Immature natural killer cell (primary cell): Measurements from ENCODE around the gene SLC27A5. TPM values are rescaled to one million over a fixed set of nuclear protein-coding genes. Genes with fewer than 3 reads are reported as not detected.
"Not testable (repeated sequence)": the region's sequence is repeated elsewhere in the genome, so short reads cannot be mapped to it uniquely, and the experiment has no call there.

ENCODE experiments used
- DNase-seq, 3 donors: peaks; one replicate each; pipeline ENCODE4 v3.0.0; 2022; ENCODE audit warnings: mixed read lengths in 1 of 3
- H3K27ac Mint-ChIP-seq, 6 donors: one replicate each; pipeline ENCODE4 v1.8.0; 2020; ENCODE audit warnings: mixed read lengths in 6 of 6, mild to moderate bottlenecking in 5 of 6, inconsistent platforms in 4 of 6, moderate library complexity in 3 of 6
- H3K27me3 Mint-ChIP-seq, 3 donors: one replicate each; pipeline ENCODE4 v1.8.0; 2020 to 2021; ENCODE audit warnings: low read depth in 3 of 3, mild to moderate bottlenecking in 3 of 3, mixed read lengths in 3 of 3, moderate library complexity in 3 of 3, inconsistent platforms in 1 of 3
- H3K36me3 Mint-ChIP-seq, 3 donors: one replicate each; pipeline ENCODE4 v1.8.0; 2020; ENCODE audit warnings: mixed read lengths in 3 of 3, inconsistent platforms in 2 of 3, mild to moderate bottlenecking in 2 of 3
- H3K4me1 Mint-ChIP-seq, 2 donors: one replicate each; pipeline ENCODE4 v1.8.0; 2020; ENCODE audit warnings: inconsistent platforms in 2 of 2, mild to moderate bottlenecking in 2 of 2, mixed read lengths in 2 of 2, moderate library complexity in 1 of 2
- H3K4me3 Mint-ChIP-seq, 5 donors: one replicate each; pipeline ENCODE4 v1.8.0; 2020; ENCODE audit warnings: mild to moderate bottlenecking in 5 of 5, mixed read lengths in 5 of 5, inconsistent platforms in 3 of 5, moderate library complexity in 3 of 5
- H3K9me3 Mint-ChIP-seq, 6 donors: one replicate each; pipeline ENCODE4 v1.8.0; 2020; ENCODE audit warnings: mild to moderate bottlenecking in 6 of 6, mixed read lengths in 6 of 6, inconsistent platforms in 4 of 6, moderate library complexity in 3 of 6
- polyA plus RNA-seq, 3 donors: library from polyadenylated mRNA; unstranded; fragments of 300-500 nt; fragmentation: Illumina TruSeq; gene quantifications; one replicate each; pipeline ENCODE4 v1.2.3, GENCODE V29; 2021

The SLC27A5 gene
- polyA plus RNA-seq, 3 donors from 2014 or later, result 7.6 to 23.7 (median 14.8) TPM

DNA sequence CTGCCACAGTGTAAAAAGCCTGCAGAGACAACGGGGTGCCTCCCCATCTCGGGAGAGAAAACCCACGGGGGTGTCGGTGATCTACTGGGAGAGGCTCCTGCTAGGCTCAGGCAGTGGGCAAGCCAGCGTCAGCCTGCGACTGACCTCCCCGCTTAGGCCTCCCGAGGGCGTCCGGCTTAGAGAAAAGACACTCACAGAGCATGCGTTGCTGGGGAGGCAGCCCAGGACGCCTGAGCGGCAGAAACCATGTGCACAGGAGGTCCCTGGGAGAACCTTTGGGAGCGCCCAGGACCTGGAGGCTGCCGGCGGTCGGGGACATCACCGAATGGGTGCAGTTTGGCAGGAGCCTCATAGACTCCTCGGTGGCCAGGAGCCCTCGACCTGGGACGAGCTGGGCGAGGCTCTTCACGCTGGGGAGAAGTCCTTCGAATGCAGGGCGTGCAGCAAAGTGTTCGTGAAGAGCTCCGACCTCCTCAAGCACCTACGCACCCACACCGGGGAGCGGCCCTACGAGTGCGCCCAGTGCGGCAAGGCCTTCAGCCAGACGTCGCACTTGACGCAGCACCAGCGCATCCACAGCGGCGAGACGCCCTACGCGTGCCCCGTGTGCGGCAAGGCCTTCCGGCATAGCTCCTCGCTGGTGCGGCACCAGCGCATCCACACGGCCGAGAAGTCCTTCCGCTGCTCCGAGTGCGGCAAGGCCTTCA, 40.8 kb downstream of the SLC27A5 start:
- H3K4me3 Mint-ChIP-seq, H3K27ac Mint-ChIP-seq, H3K9me3 Mint-ChIP-seq, H3K36me3 Mint-ChIP-seq, DNase-seq: not testable (repeated sequence)
- H3K4me1 Mint-ChIP-seq, result peaks cover 36 to 47% of the 10 kb centered on the region in 2 donors
- H3K27me3 Mint-ChIP-seq, result peaks cover 0 to 12% (median 10%) of the 10 kb centered on the region in 3 donors

DNA sequence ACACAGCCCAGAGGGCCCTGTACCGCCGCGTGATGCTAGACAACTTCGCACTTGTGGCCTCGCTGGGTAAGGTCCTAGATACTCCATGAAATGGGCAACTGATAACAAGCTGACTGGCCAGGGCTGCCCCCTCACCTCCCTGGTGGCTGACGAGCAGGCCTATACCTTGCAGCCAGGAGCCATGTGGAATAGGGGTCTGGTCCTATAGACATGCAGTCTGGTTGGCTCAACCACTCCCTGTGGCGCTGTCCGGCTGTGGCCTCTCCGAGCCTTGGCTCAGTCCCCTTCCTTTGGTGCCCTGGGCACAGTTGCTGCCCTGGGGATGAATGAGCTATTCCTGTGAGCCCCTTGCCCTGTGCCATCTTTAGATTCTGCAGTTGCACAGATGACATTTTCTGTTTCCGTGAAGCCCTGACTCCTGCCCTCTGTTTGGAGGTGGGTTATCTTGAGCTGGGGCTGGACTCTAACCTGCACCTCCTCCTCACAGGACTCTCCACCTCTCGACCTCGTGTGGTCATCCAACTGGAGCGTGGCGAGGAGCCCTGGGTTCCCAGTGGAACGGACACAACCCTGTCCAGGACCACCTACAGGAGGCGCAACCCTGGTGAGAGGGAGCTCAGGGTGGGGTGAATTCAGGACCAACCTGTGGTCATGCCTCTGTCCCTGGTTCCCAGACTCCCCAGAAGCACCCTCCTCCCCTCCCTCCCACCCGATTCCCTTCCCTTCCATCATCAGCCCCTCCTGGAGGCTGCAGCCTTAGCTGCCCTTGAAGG, 42.4 kb downstream of the SLC27A5 start:
- H3K36me3 Mint-ChIP-seq, result no peaks in the 10 kb centered on the region
- H3K9me3 Mint-ChIP-seq, result no peaks in the 10 kb centered on the region
- H3K4me1 Mint-ChIP-seq, result peaks cover 25 to 35% of the 10 kb centered on the region in 2 donors
- peak overlapping the region in 4 of 5 donors; percentile 13 to 86 (median 77) for H3K4me3 Mint-ChIP-seq
- peaks cover 0 to 11% (median 6%) of the 10 kb centered on the region in 3 donors for H3K27me3 Mint-ChIP-seq
- DNase-seq, result no peak
- H3K27ac Mint-ChIP-seq, result peak overlapping the region in 3 of 6 donors; percentile 45 to 87 (median 61)

DNA sequence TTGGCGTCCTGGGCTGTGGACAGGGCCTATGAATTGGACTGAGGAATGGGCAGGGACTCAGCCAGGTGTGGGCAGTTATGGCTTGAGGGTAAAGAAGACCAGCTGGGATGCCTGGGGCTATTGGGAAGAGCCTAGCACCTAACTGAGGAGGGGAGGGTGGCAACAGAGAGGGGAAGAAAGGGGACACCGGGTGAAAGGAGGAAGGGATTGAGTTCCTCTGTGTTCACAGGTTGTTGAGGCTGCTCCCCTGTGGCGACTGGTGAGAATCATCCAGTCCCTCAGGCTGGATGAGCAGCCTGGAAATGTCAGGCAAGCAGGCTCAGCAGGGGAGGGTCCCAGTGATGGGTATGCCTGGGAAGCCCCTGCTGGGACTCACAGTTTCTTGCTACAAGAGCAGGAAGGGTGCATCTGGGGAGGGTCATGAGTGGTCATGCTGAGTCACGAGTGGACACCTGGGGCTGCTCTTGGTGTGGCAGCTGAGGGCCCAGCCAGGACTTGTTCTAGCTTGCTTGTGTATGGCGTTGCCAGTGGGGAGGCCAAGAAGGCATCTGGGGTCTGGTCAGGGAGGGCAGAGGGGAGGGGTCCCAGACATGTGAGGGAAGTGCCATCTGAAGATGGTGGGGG, 43.5 kb downstream of the SLC27A5 start:
- peak overlapping the region; percentile 29 to 87 (median 66) for H3K27ac Mint-ChIP-seq
- H3K36me3 Mint-ChIP-seq, result no peaks in the 10 kb centered on the region
- peak overlapping the region; percentile 70 to 87 (median 84) for H3K4me3 Mint-ChIP-seq
- peaks cover 23 to 29% of the 10 kb centered on the region in 2 donors for H3K4me1 Mint-ChIP-seq
- H3K27me3 Mint-ChIP-seq, result peaks cover 0 to 11% (median 6%) of the 10 kb centered on the region in 3 donors
- H3K9me3 Mint-ChIP-seq, result no peaks in the 10 kb centered on the region
- DNase-seq, result no peak

DNA sequence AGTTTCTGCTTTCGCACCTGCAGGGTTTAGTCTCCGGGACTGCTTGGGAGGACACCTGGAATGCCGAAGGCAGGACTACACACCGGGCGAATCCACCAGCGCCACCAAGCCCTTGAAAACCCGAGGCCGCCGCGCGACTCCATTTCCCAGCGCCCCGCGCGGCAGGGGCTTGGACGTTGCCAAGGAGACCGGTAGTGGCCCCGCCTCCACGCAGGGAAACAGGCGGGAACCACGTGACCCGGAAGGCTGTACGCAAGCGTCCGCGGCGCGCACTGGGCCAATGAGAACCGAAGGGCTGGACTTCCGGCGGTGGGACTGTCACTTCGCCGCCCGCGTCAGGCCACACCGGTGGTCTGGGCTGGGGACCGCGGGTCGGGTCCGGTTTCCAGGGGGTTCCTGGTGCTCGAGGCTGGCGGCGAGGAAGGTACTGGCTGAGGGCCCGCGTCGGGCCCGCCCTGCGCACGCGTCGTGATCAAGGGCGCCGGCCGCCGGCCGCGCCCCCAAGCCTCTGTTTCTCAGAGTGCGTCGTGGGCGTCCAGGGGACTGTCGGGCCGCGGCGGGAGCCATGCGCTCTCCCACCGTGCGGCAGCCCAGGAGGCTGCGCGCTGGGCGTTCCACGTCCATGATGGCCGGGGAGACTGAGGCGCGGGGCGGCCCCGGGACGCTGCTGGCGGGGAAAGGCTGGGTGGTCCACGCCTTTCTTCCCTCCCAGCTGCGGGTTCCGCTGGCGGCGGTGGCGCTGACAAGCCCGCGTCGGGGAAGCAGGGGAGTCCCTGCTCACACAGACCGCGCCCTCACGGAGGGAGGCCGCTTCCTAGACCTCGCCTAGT, 44.8 kb downstream of the SLC27A5 start, which contains the start of gene ZNF324:
Gene ZNF324 (plus strand): TSS at position 321 of the 830 bp plus-strand sequence. CDS start 2,106 bp downstream, outside the sequence.
- Mint-ChIP-seq H3K27ac (peak within 1 kb of the TSS; percentile 57 to 90 (median 82)), H3K4me1 (peaks cover 23 to 29% of the 10 kb centered on the region in 2 donors), H3K27me3 (peaks cover 0 to 11% (median 3%) of the 10 kb centered on the region in 3 donors), H3K36me3 (no peaks in the 10 kb centered on the region), H3K4me3 (peak within 1 kb of the TSS; percentile 81 to 87 (median 84)), H3K9me3 (no peaks in the 10 kb centered on the region)
- peak; percentile 96 for DNase-seq

DNA sequence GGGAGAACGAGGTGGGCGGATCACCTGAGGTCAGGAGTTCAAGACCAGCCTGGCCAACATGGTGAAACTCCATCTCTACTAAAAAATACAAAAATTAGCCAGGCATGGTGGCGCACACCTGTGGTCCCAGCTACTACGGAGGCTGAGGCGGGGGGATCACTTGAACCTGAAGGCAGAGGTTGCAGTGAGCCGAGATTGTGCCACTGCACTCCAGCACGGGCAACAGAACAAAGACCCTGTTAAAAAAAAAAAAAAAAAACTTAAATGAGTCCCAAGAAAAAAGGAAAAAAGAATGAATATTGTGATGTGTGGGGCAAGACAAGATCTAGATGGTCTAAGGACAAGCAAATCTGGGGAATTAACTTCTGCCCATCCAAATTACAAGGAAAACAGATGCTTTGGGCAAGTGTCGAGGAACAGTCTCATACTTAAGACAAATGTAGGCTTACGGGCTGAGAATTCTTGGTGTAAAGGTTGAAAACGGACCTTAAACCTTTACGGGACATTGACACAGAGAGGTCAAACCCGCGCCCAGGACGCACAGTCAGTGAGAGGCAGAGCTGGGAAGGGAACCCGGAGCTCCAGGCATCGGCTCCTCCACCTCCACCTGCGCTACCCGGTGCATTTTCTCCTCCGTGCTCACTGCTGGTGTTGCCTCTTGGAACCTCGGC, 45.6 kb downstream of the SLC27A5 start:
- peaks cover 0 to 11% (median 3%) of the 10 kb centered on the region in 3 donors for H3K27me3 Mint-ChIP-seq
- peak overlapping the region; percentile 81 to 87 (median 84) for H3K4me3 Mint-ChIP-seq
- H3K4me1 Mint-ChIP-seq, result peaks cover 23 to 29% of the 10 kb centered on the region in 2 donors
- DNase-seq, result no peak
- no peaks in the 10 kb centered on the region for H3K9me3 Mint-ChIP-seq
- H3K27ac Mint-ChIP-seq, result peak overlapping the region; percentile 57 to 90 (median 82)
- H3K36me3 Mint-ChIP-seq, result no peaks in the 10 kb centered on the region

DNA sequence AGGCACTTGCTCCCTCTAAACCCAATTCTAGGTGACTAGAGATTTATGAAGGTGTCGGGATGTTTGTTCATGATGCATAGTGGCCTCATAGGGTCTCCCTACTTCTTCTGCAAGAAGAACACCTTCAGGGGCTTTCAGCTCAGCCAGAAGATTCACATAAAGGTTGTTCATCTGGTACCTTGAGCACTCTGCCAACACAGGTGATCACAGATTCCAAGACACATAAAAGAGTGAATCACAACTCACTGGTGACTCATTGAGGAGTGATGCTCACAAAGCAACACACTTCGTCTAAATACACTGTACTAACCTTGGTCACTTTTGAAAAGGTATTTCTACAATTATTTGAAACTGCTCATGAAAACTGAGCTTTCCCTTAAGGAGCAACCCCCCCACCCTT, 51.8 kb downstream of the SLC27A5 start:
- H3K9me3 Mint-ChIP-seq, result no peaks in the 10 kb centered on the region
- DNase-seq, result no peak
- H3K4me3 Mint-ChIP-seq, result no peak overlapping the region
- H3K36me3 Mint-ChIP-seq, result peaks cover 4 to 12% (median 7%) of the 10 kb centered on the region in 3 donors
- H3K27ac Mint-ChIP-seq, result no peak overlapping the region
- H3K27me3 Mint-ChIP-seq, result peaks cover 0 to 1% (median 0%) of the 10 kb centered on the region in 3 donors
- no peaks in the 10 kb centered on the region for H3K4me1 Mint-ChIP-seq

DNA sequence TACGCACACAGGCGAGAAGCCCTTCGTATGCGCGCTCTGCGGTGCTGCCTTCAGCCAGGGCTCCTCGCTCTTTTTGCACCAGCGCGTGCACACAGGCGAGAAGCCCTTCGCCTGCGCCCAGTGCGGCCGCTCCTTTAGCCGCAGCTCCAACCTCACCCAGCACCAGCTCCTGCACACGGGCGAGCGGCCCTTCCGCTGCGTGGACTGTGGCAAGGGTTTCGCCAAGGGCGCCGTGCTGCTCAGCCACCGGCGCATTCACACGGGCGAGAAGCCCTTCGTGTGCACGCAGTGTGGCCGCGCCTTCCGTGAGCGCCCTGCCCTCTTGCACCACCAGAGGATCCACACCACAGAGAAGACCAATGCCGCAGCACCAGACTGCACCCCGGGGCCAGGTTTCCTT, 55.7 kb downstream of the SLC27A5 start:
- Mint-ChIP-seq H3K4me1 (peaks cover 10 to 20% of the 10 kb centered on the region in 2 donors), H3K36me3 (peaks cover 7 to 18% (median 7%) of the 10 kb centered on the region in 3 donors), H3K27me3 (peaks cover 3 to 5% (median 4%) of the 10 kb centered on the region in 3 donors), H3K27ac (no peak overlapping the region), H3K9me3 (peaks cover 0 to 2% (median 0%) of the 10 kb centered on the region in 6 donors), H3K4me3 (no peak overlapping the region)
- no peak for DNase-seq

DNA sequence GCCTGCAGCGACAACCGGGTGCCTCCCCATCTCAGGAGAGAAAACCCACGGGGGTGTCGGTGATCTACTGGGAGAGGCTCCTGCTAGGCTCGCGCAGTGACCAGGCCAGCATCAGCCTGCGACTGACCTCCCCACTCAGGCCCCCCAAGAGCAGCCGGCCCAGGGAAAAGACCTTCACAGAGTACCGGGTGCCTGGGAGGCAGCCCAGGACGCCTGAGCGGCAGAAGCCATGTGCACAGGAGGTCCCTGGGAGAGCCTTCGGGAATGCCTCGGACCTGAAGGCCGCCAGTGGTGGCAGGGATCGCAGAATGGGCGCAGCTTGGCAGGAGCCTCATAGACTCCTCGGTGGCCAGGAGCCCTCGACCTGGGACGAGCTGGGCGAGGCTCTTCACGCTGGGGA, 56.5 kb downstream of the SLC27A5 start:
- no peak for DNase-seq
- no peak overlapping the region for H3K4me3 Mint-ChIP-seq
- H3K9me3 Mint-ChIP-seq, result peaks cover 0 to 2% (median 0%) of the 10 kb centered on the region in 6 donors

DNA sequence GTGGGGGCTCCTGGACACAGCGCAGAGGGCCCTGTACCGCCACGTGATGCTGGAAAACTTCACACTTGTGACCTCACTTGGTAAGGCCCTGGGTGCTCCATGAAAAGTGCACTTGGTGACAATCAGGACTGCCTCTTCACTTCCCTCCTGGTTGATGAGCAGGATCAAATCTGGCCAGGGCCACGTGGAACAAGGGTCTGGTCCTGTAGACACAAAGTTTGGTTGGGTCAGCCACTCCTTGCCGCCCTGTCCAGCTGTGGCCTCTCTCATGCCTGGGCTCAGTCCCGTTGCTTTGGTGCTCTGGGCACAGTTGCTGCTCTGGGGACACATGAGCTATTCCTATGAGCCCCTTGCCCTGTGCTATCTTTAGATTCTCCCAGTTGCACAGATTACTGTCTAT, 58.0 kb downstream of the SLC27A5 start:
- H3K36me3 Mint-ChIP-seq, result peaks cover 7 to 14% (median 7%) of the 10 kb centered on the region in 3 donors
- H3K27ac Mint-ChIP-seq, result peak overlapping the region in 1 of 6 donors; percentile 30
- H3K4me3 Mint-ChIP-seq, result peak overlapping the region; percentile 29 to 78 (median 55)
- peaks cover 4 to 6% (median 5%) of the 10 kb centered on the region in 3 donors for H3K27me3 Mint-ChIP-seq
- no peak for DNase-seq
- peaks cover 0 to 2% (median 0%) of the 10 kb centered on the region in 6 donors for H3K9me3 Mint-ChIP-seq
- H3K4me1 Mint-ChIP-seq, result peaks cover 18 to 25% of the 10 kb centered on the region in 2 donors

More for the DNA sequence above, 56.5 kb downstream of the SLC27A5 start:
- H3K27me3 Mint-ChIP-seq, result peaks cover 4 to 6% (median 5%) of the 10 kb centered on the region in 3 donors
- H3K27ac Mint-ChIP-seq, result no peak overlapping the region
- H3K4me1 Mint-ChIP-seq, result peaks cover 18 to 25% of the 10 kb centered on the region in 2 donors
- peaks cover 7 to 18% (median 7%) of the 10 kb centered on the region in 3 donors for H3K36me3 Mint-ChIP-seq

DNA sequence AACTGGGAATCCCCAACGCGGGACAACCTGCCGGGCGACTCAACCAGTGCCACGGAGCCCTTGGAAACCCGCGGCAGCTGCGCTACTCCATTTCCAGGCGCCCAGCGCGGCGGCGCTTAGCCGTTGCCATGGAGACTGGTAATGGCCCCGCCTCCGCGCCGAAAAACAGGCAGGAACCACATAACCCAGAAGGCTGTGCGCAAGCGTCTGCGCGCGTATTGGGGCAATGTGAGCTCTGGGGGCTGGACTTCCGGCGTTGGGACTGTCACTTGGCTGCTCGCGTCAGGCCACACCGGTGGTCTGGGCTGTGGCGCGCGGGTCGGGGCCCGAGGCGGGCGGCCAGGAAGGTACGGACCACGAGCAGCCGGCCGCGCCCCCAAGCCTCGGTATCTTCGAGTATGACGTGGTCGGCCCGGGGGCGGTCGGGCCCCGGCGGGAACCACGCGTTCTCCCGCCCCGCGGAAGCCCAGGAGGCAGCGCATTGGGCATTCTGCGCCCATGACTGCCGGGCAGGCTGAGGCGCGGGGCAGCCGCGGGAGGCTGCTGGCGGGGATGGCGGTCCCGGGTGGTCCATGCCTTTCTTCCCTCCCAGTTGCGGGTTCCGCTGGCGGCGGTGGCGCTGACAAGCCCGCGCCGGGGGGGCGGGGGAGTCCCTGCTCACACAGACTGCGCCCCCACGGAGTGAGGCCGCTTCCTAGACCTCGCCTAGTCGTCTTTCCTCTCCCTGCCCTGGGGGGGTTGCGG, 60.3 kb downstream of the SLC27A5 start, which contains the start of gene ZNF324B:
Gene ZNF324B (plus strand): TSS at position 265 of the 744 bp plus-strand sequence. CDS start 2,080 bp downstream, outside the sequence.
- H3K4me1 Mint-ChIP-seq, result peaks cover 18 to 25% of the 10 kb centered on the region in 2 donors
- peak; percentile 96 for DNase-seq
- H3K27ac Mint-ChIP-seq, result peak within 1 kb of the TSS; percentile 79 to 92 (median 83)
- H3K27me3 Mint-ChIP-seq, result peaks cover 7 to 16% (median 15%) of the 10 kb centered on the region in 3 donors
- peaks cover 0 to 8% (median 2%) of the 10 kb centered on the region in 6 donors for H3K9me3 Mint-ChIP-seq
- peaks cover 4 to 7% (median 6%) of the 10 kb centered on the region in 3 donors for H3K36me3 Mint-ChIP-seq
- peak within 1 kb of the TSS; percentile 80 to 90 (median 86) for H3K4me3 Mint-ChIP-seq

DNA sequence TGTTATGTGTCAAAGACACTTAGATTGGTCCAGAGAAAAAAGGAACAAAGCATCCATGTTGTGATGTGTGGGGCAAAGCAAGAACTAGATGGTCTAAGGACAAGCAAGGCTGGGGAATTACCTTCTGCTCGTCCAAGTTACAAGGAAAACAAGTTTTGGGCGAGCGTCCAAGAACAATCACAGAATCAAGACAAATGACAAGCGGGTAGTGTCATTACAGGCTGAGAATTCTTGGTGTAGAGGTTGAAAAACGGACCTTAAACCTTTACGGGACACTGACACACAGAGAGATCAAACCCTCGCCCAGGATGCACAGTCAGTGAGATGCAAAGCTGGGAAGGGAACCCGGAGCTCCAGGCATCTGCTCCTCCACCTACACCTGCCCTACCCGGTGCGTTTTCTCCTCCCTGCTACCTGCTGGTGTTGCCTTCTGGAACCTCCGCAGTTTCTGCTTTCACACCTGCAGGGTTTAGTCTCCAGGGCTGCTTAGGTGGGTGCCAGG, 60.9 kb downstream of the SLC27A5 start:
- H3K27ac Mint-ChIP-seq, result peak overlapping the region; percentile 79 to 92 (median 83)
- H3K36me3 Mint-ChIP-seq, result peaks cover 4 to 7% (median 5%) of the 10 kb centered on the region in 3 donors
- H3K4me1 Mint-ChIP-seq, result peaks cover 18 to 25% of the 10 kb centered on the region in 2 donors
- no peak for DNase-seq
- peak overlapping the region; percentile 80 to 90 (median 86) for H3K4me3 Mint-ChIP-seq
- peaks cover 0 to 8% (median 2%) of the 10 kb centered on the region in 6 donors for H3K9me3 Mint-ChIP-seq
- peaks cover 7 to 19% (median 15%) of the 10 kb centered on the region in 3 donors for H3K27me3 Mint-ChIP-seq
